H9 (cell line): Measurements from ENCODE around the gene SPAG5. TPM values are rescaled to one million over a fixed set of nuclear protein-coding genes. Genes with fewer than 3 reads are reported as not detected.

Experiments used
- DNase-seq: peaks from one replicate; pipeline ENCODE4 v3.0.0-alpha.2; 2017
- H2AFZ ChIP-seq: one replicate; pipeline ENCODE4 v1.6.1; 2013; ENCODE audit warnings: mild to moderate bottlenecking, low read length, control low read depth, moderate library complexity
- H2AK5ac ChIP-seq: 2 replicates; pipeline ENCODE4 v1.6.1; 2013; ENCODE audit warnings: low read length, control low read depth, mixed read lengths; ENCODE audit not compliant: insufficient read length
- H2BK120ac ChIP-seq: one replicate; pipeline ENCODE4 v1.6.1; 2013; ENCODE audit warnings: low read depth, mild to moderate bottlenecking, low read length, control low read depth, inconsistent platforms; ENCODE audit not compliant: poor library complexity, severe bottlenecking
- H2BK12ac ChIP-seq: 2 replicates; pipeline ENCODE4 v1.6.1; 2013; ENCODE audit warnings: low read length, control low read depth, mixed read lengths, low read depth; ENCODE audit not compliant: insufficient read length
- H2BK15ac ChIP-seq: 2 replicates; pipeline ENCODE4 v1.6.1; 2013; ENCODE audit warnings: low read depth, low read length, control low read depth
- H2BK20ac ChIP-seq: one replicate; pipeline ENCODE4 v1.6.1; 2013; ENCODE audit warnings: low read depth, mild to moderate bottlenecking, low read length, control low read depth, inconsistent platforms; ENCODE audit not compliant: poor library complexity, severe bottlenecking
- H2BK5ac ChIP-seq: 2 replicates; pipeline ENCODE4 v1.6.1; 2013; ENCODE audit warnings: low read length, control low read depth, mixed read lengths; ENCODE audit not compliant: insufficient read length
- H3K14ac ChIP-seq: 2 replicates; pipeline ENCODE4 v1.6.1; 2013; ENCODE audit warnings: low read length, control low read depth; ENCODE audit not compliant: insufficient read depth
- H3K18ac ChIP-seq: 2 replicates; pipeline ENCODE4 v1.6.1; 2013; ENCODE audit warnings: low read depth, mild to moderate bottlenecking, mixed read lengths, low read length, control low read depth; ENCODE audit not compliant: insufficient read length
- H3K23ac ChIP-seq: 2 replicates; pipeline ENCODE4 v1.6.1; 2013; ENCODE audit warnings: low read length, control low read depth, mixed read lengths, low read depth; ENCODE audit not compliant: insufficient read length
- H3K23me2 ChIP-seq: 2 replicates; pipeline ENCODE4 v1.6.1; 2013; ENCODE audit warnings: low read depth, mild to moderate bottlenecking, mixed read lengths, low read length, control low read depth; ENCODE audit not compliant: insufficient read length, poor library complexity, severe bottlenecking
- H3K27ac ChIP-seq: 2 replicates; pipeline ENCODE4 v1.5.1; 2013; ENCODE audit warnings: low read length, control low read depth, mixed read lengths, low read depth; ENCODE audit not compliant: insufficient read length
- H3K27me3 ChIP-seq: 2 replicates; pipeline ENCODE4 v1.6.1; 2013; ENCODE audit warnings: low read length, control low read depth, inconsistent platforms; ENCODE audit not compliant: insufficient read depth
- H3K4ac ChIP-seq: 2 replicates; pipeline ENCODE4 v1.6.1; 2013; ENCODE audit warnings: low read depth, mild to moderate bottlenecking, control low read depth, inconsistent platforms, low read length, moderate library complexity
- H3K4me1 ChIP-seq: 2 replicates; pipeline ENCODE4 v1.6.1; 2013; ENCODE audit warnings: low read length, control low read depth, inconsistent platforms; ENCODE audit not compliant: insufficient read depth
- H3K4me2 ChIP-seq: 2 replicates; pipeline ENCODE4 v1.6.1; 2013; ENCODE audit warnings: low read length, control low read depth, mixed read lengths; ENCODE audit not compliant: insufficient read length, insufficient read depth
- H3K56ac ChIP-seq: 2 replicates; pipeline ENCODE4 v1.6.1; 2013; ENCODE audit warnings: low read depth, mild to moderate bottlenecking, mixed read lengths, low read length, control low read depth; ENCODE audit not compliant: insufficient read length
- H3K79me1 ChIP-seq: 2 replicates; pipeline ENCODE4 v1.6.1; 2013; ENCODE audit warnings: low read depth, mild to moderate bottlenecking, moderate library complexity, low read length, control low read depth, inconsistent platforms; ENCODE audit not compliant: insufficient read depth, poor library complexity, severe bottlenecking
- H3K79me2 ChIP-seq: 2 replicates; pipeline ENCODE4 v1.6.1; 2013; ENCODE audit warnings: low read length, control low read depth, inconsistent platforms; ENCODE audit not compliant: insufficient read depth
- H3K9ac ChIP-seq: 2 replicates; pipeline ENCODE4 v1.6.1; 2013; ENCODE audit warnings: low read length, control low read depth, mixed read lengths; ENCODE audit not compliant: insufficient read length; ENCODE audit errors: extremely low read depth
- H3K9me3 ChIP-seq: one replicate; pipeline ENCODE4 v1.6.1; 2013; ENCODE audit warnings: low read depth, low read length, inconsistent platforms; ENCODE audit not compliant: control insufficient read depth
- H3T11ph ChIP-seq: one replicate; pipeline ENCODE4 v1.6.1; 2013; ENCODE audit warnings: mild to moderate bottlenecking, low read length, control low read depth, inconsistent platforms
- H4K20me1 ChIP-seq: one replicate; pipeline ENCODE4 v1.6.1; 2013; ENCODE audit not compliant: control insufficient read depth, insufficient read length, insufficient read depth
- H4K5ac ChIP-seq: 2 replicates; pipeline ENCODE4 v1.6.1; 2013; ENCODE audit warnings: low read depth, mild to moderate bottlenecking, mixed read lengths, low read length, control low read depth; ENCODE audit not compliant: insufficient read length
- H4K8ac ChIP-seq: replicated peaks from 2 replicates; pipeline ENCODE4 v1.6.1; 2013; ENCODE audit warnings: low read length, control low read depth, mixed read lengths, low read depth; ENCODE audit not compliant: insufficient read length
- H4K91ac ChIP-seq: 2 replicates; pipeline ENCODE4 v1.6.1; 2013; ENCODE audit warnings: low read depth, mild to moderate bottlenecking, moderate library complexity, mixed read lengths, low read length, control low read depth; ENCODE audit not compliant: insufficient read length
- H3K27ac Mint-ChIP-seq, 3 experiments: 2 replicates in 2 of 3; 3 replicates in 1 of 3; pipeline ENCODE4 v1.8.0; 2020 to 2021; ENCODE audit warnings: mixed read lengths in 3 of 3, mild to moderate bottlenecking in 1 of 3, moderate library complexity in 1 of 3
- H3K27me3 Mint-ChIP-seq: 2 replicates; pipeline ENCODE4 v1.8.0; 2021; ENCODE audit warnings: low read depth, mild to moderate bottlenecking, moderate library complexity, mixed read lengths
- H3K36me3 Mint-ChIP-seq, 3 experiments: 2 replicates in 2 of 3; 3 replicates in 1 of 3; pipeline ENCODE4 v1.8.0; 2020 to 2021; ENCODE audit warnings: low read depth in 3 of 3, mixed read lengths in 3 of 3; ENCODE audit not compliant: insufficient read depth in 1 of 3
- H3K4me1 Mint-ChIP-seq, 2 experiments: 2 replicates each; pipeline ENCODE4 v1.8.0; 2020; ENCODE audit warnings: mixed read lengths in 2 of 2
- H3K4me3 Mint-ChIP-seq, 2 experiments: 2 replicates in 1 of 2; 3 replicates in 1 of 2; pipeline ENCODE4 v1.8.0; 2020 to 2021; ENCODE audit warnings: mild to moderate bottlenecking in 2 of 2, mixed read lengths in 2 of 2, moderate library complexity in 1 of 2
- H3K9me3 Mint-ChIP-seq, 2 experiments: 2 replicates in 1 of 2; 3 replicates in 1 of 2; pipeline ENCODE4 v1.8.0; 2020; ENCODE audit warnings: mild to moderate bottlenecking in 2 of 2, mixed read lengths in 2 of 2, moderate library complexity in 1 of 2
- WGBS: extraction: QIAGEN DNeasy Blood & Tissue Kit; methylation state at CpG from one replicate; pipeline ENCODE4 v1.1.7; 2013; ENCODE audit warnings: missing lambda C conversion rate, low lambda C conversion rate, mixed read lengths; ENCODE audit not compliant: insufficient read length; ENCODE audit errors: extremely low coverage; 5-methylcytosine and 5-hydroxymethylcytosine counted together
- total RNA-seq: library from RNA; stranded (reverse); gene quantifications from 2 replicates; pipeline ENCODE4 v1.2.1, GENCODE V29; 2021
- TF ChIP-seq, protein P1 (sequence below): fragments of 200-600 bp; sonication (generic); conservative IDR thresholded peaks from 3 replicates; pipeline ENCODE4 v1.8.0; 2021; ENCODE audit warnings: antibody characterized with exemption, mild to moderate bottlenecking

Gene SPAG5
- total RNA-seq, 1 experiment from 2014 or later, result 122 TPM

GRCh38 chr17:28613931-28614381 is 15.1 kb upstream of the SPAG5 start, which contains the start of gene RSKR:
Gene RSKR (minus strand): TSS chr17:28614185. CDS start chr17:28614161, 24 bp downstream.
- Histone ChIP-seq H4K5ac (no peak within 1 kb of the TSS), H3K23ac (no peak within 1 kb of the TSS), H2BK12ac (no peak within 1 kb of the TSS), H4K91ac (no peak within 1 kb of the TSS), H3K9ac (no peak within 1 kb of the TSS), H2BK120ac (no peak within 1 kb of the TSS), H3K9me3 (no peaks in the 10 kb centered on the region), H3K18ac (no peak within 1 kb of the TSS), H2AK5ac (no peak within 1 kb of the TSS), H3K27ac (no peak within 1 kb of the TSS), H3K14ac (no peak within 1 kb of the TSS), H3K4ac (no peak within 1 kb of the TSS), H3K23me2 (no peaks in the 10 kb centered on the region), H4K20me1 (no peaks in the 10 kb centered on the region), H3K27me3 (no peaks in the 10 kb centered on the region), H4K8ac (no peak within 1 kb of the TSS), H3K4me1 (no peaks in the 10 kb centered on the region), H2BK20ac (no peak within 1 kb of the TSS), H3K79me2 (no peaks in the 10 kb centered on the region), H3K56ac (no peak within 1 kb of the TSS), H3T11ph (no peak within 1 kb of the TSS), H2BK5ac (no peak within 1 kb of the TSS), H2BK15ac (no peak within 1 kb of the TSS), H2AFZ (no peak within 1 kb of the TSS), H3K79me1 (no peaks in the 10 kb centered on the region), H3K4me2 (no peak within 1 kb of the TSS)
- H3K27me3 Mint-ChIP-seq, result no peaks in the 10 kb centered on the region
- H3K27ac Mint-ChIP-seq, result peak within 1 kb of the TSS in 2 of 3 experiments; percentile 46 to 64; a peak in 3 of 7 replicates
- no peaks in the 10 kb centered on the region for H3K9me3 Mint-ChIP-seq
- H3K36me3 Mint-ChIP-seq, result peaks cover 36 to 94% (median 83%) of the 10 kb centered on the region in 3 experiments; a peak in 6 of 7 replicates
- H3K4me3 Mint-ChIP-seq, result no peak within 1 kb of the TSS
- no CpG with 5 or more reads among the region's 5 CpGs for WGBS
- TF ChIP-seq, protein P1, sequence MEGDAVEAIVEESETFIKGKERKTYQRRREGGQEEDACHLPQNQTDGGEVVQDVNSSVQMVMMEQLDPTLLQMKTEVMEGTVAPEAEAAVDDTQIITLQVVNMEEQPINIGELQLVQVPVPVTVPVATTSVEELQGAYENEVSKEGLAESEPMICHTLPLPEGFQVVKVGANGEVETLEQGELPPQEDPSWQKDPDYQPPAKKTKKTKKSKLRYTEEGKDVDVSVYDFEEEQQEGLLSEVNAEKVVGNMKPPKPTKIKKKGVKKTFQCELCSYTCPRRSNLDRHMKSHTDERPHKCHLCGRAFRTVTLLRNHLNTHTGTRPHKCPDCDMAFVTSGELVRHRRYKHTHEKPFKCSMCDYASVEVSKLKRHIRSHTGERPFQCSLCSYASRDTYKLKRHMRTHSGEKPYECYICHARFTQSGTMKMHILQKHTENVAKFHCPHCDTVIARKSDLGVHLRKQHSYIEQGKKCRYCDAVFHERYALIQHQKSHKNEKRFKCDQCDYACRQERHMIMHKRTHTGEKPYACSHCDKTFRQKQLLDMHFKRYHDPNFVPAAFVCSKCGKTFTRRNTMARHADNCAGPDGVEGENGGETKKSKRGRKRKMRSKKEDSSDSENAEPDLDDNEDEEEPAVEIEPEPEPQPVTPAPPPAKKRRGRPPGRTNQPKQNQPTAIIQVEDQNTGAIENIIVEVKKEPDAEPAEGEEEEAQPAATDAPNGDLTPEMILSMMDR, result no peak
- no peak for DNase-seq
- H3K4me1 Mint-ChIP-seq, result no peaks in the 10 kb centered on the region
